Measurements from ENCODE around the gene FKBP5.
"Not testable (repeated sequence)": the region's sequence is repeated elsewhere in the genome, so short reads cannot be mapped to it uniquely, and the experiment has no call there.

Gene FKBP5

DNA sequence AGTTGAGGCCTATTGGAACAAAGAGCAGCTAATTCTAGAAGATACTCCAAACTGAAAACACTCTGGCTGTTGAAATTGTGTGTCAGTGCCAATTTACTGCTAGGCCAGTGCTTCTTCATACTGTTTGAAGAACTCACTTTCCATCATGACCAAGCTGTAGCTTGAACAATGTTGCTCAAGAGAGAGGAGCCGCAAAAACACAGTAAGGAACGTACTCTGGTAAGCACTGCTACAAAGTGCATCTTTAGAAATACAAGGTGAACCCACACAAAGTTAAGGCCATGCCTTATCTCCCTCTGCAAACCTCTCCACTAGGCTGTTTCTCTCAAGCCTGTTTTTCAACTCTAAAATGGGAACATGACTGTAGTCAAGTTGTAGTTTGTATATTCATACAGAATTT lies 101.5 kb downstream of the FKBP5 start:
- no peak for DNase-seq (ENCODE audit: low read depth in 2 of 2)

DNA sequence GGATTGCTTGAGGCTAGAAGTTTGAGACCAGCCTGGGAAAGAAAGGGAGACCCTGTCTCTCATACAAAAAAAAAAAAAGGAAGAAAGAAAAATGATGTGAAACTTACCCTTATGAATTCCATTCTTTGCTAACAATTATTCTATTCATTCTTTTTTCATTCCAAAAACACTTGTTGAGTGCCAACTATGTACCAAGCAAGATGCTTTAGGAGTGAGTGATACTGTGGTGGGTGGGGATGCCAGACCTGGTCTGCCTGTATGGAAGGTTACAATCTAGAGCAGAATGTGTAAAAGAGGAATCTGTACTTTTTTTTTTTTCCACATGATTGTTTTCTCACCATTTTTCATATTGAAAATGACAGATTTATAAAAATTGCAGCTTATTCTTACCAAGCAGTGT lies 102.2 kb downstream of the FKBP5 start:
- DNase-seq (ENCODE audit: low read depth in 2 of 2), result no peak

DNA sequence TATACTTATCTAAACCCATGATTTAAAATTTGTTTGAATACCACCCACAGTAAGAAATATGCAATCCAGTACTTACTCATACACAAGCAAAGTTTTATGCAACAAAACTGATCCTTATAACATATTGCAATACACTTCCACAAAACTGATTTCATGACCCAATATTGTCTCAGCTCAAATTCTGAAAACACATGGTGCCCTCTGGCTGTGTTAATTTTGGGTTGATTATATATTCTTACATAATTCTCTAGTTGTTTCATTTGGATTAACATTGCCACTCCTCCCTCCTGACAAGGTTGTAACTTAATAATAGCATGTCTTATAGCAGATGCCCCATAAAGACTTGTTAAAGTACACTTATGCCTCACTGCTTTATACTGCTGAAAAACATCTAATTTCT lies 103.1 kb downstream of the FKBP5 start:
- DNase-seq (ENCODE audit: low read depth in 2 of 2), result no peak

DNA sequence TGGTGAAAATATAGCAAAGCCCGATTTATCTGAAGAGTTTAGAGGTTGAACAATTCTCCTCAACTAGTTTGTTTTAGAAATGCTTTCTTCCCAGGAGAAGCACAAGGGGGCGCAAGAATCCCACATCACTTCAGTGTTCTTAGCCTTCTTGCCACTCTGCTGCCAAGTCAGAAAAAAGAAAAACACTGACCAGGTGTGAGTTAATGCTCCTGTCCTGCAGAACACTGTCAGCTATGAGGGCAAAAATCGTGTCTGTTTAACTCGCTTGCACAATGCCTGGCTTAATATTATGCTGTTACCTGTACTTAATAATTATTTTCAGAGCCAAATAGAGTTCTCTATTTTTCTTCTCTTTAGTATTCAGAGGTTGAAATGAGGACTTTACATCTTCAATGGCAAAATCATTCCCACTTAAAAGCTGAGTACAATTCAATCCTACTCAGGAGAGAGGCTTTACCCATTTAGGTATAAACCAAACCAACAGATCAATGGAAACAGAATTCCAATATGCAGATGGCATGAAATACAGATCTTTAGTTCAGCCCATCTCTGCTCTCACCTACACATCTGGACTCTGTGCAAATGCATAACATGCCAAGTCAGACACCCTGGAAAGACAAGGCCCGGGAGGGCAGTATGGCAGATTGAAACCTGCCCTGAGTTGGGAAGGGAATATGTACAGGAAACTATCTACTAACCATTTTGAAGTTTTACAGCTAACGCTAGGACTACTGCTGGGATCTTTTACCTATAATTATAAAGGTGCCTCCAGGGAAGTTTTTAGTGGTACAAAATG lies 104.6 kb downstream of the FKBP5 start:
- peak; percentile 45 to 67 for DNase-seq (ENCODE audit: low read depth in 2 of 2)

DNA sequence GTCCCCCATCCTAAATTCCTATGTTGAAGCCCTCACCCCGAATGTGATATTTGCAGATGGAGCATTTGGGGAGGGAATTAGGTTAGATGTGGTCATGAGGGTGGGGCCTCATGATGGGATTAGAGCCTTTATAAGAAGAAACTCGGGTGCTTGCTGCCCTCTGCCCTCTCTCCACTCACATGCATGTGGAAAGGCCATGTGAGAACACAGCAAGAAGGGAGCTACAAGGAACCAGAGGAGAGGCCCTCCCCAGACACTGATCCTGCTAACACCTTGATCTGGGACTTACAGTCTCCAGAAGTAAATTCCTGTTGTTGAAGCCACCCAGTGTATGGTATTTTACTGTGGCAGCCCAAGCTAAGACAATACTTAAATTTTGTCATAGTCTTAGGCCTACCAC lies 106.4 kb downstream of the FKBP5 start:
- no peak for DNase-seq (ENCODE audit: low read depth in 2 of 2)

DNA sequence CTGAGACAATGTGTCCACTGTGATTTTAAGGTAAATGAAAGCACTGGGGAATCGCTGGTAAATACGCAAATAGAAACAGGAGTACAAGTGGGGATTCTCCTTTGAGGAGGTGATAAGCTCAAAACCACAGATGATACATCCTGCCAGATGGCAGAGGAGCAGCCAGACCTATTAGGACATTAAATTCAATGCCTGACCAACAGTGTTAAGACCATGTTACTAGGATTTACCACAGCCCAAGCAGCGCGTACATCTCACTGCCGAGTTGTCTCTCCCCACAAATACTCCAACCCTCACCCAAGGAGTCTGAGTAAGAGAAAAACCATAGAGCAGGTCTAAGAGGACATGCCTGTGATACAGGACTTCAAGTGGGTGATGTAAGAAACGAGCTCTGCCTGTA lies 107.1 kb downstream of the FKBP5 start:
- DNase-seq (ENCODE audit: low read depth in 2 of 2), result no peak

DNA sequence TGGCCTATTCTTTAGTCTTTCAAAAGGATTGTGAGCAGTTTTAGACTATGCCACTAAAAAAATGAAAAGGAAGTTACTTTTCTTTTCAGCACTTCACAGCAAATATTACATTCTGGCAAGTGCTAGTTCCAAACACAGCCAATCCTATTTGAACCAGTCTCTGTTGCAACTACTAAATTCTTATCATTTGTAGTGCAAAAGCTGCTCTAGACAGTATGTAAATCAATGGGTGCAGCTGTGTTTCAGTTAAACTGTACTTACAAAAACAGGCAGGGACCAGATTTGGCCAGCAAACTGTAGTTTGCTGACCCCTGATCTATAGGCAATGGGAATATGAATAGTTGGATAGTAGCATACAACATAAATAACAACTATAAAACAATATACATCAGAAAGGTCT lies 107.9 kb downstream of the FKBP5 start:
- no peak for DNase-seq (ENCODE audit: low read depth in 2 of 2)

DNA sequence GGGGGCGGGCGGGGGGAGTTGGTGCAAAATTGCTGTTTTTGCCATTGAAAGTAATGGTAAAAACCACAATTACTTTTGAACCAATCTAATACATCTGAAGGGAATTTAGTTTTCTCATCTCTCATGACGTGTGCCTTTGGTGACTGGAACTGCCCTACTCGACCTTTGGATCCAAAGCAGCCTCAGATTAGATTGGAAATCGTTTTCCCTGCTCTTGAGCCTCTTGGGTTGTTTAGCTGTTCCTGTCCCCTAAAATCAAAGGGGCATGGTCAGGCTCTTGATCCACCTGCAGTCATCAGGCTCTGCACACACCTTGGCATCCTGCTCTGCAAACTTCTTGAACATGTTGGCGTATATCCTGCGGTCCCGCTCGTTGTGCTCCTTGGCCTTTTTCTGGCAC lies 112.0 kb downstream of the FKBP5 start:
- no peak for DNase-seq (ENCODE audit: low read depth in 2 of 2)

DNA sequence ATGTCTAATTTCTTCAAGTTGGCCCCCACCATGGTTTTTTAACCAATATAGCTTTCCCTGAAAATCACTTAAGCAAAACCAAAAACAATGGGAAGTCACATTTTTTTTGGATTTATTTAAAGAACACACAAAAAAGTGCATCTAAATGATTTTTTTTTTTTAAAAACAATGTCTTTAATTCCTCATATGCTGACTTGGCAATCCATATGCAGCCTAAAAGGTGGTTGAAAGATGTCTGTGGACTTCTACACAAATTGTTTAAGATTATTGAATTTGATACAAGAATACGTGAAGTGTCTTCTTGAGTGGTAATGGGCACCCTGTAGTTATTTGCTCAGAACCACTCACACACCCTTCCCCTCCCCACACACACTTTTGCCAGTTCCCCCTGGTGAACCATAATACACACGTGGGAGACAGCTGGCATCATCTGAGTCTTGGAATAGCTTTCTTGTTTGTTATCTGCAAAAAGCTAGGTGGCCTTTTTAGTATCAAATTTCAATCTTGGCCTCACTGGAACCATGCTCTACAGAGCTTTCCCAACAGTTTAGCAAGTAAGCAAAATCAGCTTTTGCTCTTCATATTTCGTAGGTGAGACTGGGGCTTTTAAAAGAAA lies 115.1 kb downstream of the FKBP5 start:
- DNase-seq (ENCODE audit: low read depth in 2 of 2), result no peak

DNA sequence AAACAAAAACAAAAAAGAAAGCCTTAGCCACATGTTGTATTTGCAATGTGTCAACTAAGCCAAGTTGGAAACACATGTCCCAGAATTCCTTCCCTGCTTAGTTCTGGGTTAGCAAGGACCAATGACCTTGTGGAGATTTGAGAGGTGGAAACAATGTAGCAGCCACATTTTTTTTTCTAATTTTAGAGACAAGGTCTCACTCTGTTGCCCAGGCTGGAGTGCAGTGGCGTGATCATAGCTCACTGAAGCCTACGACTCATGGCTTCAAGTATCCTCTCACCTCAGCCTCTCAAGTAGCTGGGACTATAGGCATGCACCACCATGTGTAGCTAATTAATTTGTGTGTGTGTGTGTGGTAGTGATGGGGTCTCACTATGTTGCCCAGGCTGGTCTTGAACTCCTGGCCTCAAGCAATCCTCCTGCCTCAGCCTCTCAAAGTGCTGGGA lies 117.8 kb downstream of the FKBP5 start:
- not testable (repeated sequence) for DNase-seq (ENCODE audit: low read depth in 2 of 2)

DNA sequence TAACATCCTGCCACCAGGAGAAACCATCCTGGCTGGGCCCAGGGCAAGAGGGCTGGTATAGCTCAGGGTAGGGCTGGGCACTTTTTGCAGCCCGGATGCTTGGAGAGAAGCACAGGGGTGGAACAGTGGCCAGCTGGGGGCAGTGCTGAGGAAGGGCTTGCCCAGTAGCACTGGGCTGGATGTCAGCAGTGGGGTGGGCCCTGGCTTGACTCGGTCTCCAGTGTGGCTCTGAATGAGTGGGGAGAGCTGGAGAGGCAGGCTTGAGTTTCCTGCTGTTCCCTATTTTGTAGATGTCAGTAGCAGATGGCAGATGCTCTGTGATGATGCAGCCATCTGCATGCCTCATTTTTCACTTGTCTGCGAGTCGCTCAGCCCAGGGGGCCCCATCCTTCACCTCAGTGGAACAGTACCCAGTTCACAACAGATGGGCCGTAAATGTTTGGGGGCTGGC lies 119.7 kb downstream of the FKBP5 start:
- no peak for DNase-seq (ENCODE audit: low read depth in 2 of 2)

DNA sequence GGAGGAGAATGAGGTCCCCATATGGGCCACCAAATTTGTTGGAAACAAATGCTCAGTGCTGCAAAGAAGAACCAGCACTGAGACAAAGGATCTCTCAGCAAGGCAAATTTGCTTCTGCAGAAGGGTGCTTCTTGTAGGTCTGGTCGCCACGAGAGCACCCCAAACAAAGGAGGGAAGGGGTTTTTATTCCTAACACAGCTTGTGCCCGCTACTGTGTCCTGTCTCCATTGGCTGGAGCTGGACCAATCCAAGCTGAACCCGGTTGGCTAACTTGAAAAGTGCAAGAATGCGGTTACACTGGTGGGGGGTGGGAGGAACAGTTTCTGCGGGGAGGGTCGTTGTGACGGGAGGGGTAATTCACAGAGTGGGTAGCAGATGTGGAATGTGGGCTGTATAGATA lies 121.9 kb downstream of the FKBP5 start:
- no peak for DNase-seq (ENCODE audit: low read depth in 2 of 2)

DNA sequence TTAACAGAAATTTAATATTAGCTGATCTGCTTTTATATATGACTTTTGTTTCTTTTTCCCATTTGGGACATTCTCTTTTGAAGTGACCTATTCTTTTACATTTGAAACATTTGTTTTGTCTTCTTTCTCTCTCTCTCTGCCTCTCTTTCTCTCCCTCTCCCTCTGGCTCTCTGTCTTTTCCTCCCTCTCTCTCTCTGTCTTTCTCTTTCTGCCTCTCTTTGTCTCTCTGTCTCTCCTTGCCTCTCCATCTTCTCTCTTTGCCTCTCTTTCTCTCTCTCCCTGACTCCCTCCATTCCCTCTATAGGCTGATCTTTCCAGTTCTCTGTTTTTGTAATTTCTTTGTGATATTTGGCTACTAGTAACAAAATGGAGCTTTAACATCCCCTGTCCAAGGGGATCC lies 124.0 kb downstream of the FKBP5 start:
- no peak for DNase-seq (ENCODE audit: low read depth in 2 of 2)

DNA sequence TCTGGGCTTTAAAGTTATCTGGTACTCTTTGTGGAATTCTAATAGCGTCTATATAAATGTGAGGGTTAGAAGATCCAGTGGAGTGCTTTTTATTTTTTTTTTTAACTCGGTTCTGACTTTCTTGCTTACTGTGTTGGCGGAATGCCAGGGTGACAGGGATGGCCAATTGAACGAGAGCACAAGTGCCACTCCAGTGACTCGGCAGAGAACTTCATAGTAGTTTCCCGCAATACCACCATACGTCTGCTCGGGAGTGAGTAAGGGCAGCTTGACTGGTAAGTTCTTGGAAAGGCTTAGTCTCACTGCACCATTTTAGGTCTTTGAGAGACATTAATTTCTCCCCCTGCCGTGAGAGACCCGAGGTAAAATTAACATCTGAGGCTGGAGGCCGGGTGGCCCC lies 126.7 kb downstream of the FKBP5 start:
- no peak for DNase-seq (ENCODE audit: low read depth in 2 of 2)

DNA sequence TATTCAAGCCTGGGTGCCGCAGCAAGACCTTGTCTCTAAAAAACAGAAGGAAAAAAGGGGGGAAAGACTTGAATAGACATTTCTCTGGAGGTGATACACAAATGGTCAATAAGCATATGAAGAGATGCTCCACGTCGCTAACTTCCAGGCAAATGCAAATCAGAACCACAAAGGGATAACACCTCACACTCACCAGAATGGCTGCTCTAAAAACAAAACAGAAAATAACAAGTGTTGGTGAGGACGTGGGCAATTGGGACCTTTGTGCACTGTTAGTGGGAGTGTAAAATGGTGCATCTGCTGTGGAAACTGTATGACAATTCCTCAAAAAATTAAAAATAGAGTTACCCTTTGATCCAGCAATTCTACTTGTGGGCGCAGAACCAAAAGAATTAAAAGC lies 127.6 kb downstream of the FKBP5 start:
- DNase-seq (ENCODE audit: low read depth in 2 of 2), result no peak

DNA sequence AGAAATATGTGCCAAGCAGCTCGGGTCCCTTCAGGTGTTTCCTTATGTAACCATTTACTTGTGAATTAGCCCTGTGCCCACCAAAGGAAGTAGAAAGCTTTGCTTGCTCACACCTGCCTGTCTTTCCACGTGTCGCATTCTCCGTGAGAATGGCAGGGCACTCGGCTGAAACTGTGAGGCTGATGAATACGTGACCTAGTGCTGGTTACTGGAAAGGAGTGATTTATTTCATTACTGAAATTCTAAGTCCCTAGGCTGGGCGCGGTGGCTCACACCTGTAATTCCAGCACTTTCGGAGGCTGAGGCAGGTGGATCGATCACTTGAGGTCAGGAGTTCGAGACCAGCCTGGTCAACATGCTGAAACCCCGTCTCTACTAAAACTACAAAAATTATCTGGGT lies 130.1 kb downstream of the FKBP5 start:
- no peak for DNase-seq (ENCODE audit: low read depth in 2 of 2)

DNA sequence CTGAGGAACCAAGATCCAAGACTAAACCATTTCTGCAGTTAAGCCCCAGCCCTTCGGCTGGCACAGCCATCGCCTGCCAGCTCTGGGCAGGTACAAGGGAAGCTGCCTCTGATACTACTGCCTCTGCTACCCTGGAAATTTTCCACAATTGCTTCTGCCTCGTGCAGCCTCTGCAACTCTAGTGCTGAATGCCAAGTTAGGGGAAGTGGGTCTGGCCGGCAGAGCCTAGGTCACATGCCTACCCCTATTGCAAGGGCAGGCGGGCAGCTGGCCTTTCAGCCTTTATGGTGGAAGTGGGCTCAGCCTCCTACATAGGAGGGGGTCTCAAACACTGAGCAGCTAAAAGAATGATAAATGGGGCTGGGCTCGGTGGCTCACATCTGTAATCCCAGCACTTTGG lies 131.5 kb downstream of the FKBP5 start:
- no peak for DNase-seq (ENCODE audit: low read depth in 2 of 2)

DNA sequence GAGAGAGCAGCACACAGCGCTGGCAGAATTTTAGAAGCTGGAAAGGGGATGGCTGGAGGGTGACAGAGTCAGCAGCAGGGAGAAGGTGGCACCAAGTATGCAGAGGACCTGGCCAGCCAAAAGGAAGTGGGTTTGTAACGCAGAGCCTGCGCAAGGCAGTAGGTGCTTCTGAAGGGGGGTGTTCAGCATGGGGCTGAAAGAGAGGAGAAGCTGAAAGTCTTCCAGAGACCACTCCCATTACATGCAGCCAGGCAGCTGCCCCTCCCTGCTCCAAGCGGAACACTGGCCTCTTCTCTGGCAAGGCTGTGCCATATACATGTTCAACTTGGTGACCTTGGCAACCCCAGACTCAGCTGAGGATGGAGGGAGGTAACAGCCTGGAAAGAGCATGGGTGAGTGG lies 133.9 kb downstream of the FKBP5 start:
- DNase-seq (ENCODE audit: low read depth in 2 of 2), result no peak

DNA sequence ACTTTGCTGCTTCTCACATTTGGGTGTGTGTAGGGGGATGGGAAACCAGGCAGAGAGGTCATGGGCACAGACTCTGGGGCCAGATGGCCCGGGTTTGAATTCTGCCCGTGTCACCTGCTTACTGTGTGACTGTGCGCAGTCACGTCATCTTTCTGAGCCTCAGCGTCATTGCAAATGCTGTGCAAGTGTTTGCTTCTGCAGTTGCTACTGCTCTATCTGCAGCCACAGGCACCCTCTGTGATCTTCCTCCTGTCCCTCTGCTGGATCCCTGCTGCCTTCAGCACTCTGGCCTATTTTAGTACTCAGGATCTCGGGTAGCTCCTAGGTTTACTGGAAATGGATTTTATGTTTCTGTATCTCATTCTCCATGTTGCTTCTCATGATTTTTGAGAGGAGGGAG lies 135.4 kb downstream of the FKBP5 start:
- DNase-seq (ENCODE audit: low read depth in 2 of 2), result no peak

DNA sequence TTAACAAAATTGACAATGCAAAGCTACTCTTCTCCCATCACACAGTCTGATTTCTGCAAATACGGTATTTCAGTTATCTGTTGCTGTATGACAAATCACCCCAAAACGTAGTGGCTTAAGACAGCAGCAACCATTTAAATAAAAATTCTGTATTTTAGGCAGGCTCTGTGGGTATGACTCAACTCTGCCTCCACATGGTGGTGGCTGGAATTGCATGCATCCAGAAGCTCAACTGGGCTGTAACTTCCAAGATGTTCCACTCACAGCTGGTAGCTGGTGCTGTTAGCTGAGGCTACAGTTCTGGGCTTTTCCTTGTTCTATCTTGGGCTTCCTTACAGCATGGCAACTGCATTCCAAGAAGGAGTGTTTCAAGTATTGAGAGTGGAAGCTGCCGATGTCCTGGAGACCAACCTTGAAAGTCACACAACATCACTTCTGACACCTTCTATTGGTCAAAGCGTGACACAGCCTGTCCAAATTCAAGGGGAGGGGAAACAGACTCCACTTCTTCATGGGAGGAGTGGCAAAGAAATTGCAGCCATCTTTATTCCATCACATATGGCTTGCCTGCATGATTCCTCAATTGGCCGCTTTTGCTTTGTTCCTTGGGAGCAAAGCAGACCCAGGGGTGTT lies 136.3 kb downstream of the FKBP5 start:
- peak; percentile 25 to 29 for DNase-seq (ENCODE audit: low read depth in 2 of 2)

DNA sequence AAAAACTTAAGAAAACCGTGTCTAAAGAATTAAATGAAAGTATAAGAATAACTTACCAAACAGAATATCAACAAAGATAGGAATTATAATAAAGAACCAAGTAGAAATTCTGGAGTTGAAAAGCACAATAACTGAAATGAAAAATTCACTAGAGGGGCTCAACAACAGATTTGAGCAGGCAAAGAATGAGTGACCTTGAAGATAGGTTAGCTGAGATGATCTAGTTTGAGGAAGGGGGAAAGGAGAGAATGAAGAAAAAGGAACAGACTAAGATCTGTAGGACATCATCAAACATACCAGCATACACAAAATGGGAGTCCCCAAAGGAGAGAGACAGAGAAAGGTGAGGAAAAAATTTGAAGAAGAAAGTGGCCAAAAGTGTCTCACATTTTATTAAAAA lies 138.3 kb downstream of the FKBP5 start:
- no peak for DNase-seq (ENCODE audit: low read depth in 2 of 2)

DNA sequence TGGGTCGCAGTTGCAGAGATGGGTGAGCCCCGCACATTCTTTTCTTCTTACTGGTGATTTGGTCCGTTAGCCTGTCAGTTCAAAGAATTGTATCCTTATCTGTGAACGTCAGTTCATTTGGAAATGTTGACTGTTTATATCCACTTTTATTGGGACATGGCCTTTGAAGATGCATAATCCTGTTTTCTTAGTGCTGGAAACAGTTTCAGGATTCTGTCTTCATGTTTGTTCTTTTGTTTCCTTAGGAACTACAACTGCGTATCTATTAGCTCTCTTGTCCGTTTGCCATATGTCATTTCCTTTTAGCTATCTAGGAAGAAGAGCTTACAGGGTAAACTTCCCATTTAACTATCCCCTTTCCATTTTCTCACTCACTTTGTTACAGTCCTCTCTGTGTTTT lies 141.0 kb downstream of the FKBP5 start:
- no peak for DNase-seq (ENCODE audit: low read depth in 2 of 2)

DNA sequence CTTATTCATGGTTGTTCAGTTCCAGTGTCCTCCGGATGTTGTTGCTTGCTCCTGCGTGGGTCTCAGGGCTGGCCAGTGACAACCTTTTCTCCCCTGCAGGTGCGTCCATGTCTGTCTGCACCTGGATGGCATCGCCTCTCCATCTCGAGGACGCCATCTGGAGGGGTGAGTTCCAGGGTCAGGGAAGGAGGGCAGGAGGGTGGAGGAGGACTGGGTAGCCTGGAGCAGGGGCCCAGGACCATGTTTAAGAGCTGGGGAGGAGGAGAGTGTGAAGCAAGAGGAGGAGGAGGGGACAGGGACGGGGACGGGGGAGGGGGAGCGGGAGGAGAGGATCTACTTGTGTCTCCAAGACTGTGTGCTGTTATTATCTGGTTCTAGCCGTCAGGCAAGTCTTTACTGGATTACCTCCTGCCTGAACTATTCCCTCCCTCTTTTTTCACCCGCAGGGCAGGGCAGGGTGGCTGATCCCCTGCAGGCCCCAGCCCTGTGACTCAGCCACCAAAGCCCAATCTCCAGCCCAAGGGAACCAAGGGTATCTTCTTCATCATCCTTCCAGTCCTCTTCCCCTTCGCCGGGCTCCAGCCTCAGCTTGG lies 143.8 kb downstream of the FKBP5 start:
- DNase-seq (ENCODE audit: low read depth in 2 of 2), result no peak
